GM21390 (cell line): ENCODE data around the gene DLG1.
"Not testable (repeated sequence)": the region's sequence is repeated elsewhere in the genome, so short reads cannot be mapped to it uniquely, and the experiment has no call there.

Experiments
- ATAC-seq: cut with Tn5 transposase; IDR thresholded peaks from one replicate; pipeline ENCODE4 v1.9.1; 2021; ENCODE audit not compliant: unreplicated experiment

The DLG1 gene

DNA sequence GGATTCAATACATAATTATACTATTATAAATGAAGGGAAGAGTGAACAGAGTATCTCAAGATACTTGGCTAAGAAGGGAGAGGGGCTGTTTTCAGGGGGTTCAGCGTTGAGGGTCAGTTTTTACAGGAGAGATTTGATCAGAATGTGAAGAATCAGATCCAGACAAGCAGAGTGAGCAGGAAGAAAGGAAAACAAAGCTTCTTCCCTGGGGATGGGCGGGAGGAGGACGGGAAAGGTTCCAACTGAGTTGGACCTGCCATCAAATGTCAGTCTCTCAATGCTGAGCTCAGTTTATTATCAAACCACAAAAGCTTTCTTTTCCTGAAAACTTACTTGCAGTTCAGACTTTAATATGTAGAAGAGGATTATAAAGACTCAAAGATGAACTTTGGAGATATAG is 262.8 kb downstream of the DLG1 start:
- ATAC-seq, result no peak

GRCh38 chr3:197034778-197035177 is 263.6 kb downstream of the DLG1 start:
- not testable (repeated sequence) for ATAC-seq

DNA sequence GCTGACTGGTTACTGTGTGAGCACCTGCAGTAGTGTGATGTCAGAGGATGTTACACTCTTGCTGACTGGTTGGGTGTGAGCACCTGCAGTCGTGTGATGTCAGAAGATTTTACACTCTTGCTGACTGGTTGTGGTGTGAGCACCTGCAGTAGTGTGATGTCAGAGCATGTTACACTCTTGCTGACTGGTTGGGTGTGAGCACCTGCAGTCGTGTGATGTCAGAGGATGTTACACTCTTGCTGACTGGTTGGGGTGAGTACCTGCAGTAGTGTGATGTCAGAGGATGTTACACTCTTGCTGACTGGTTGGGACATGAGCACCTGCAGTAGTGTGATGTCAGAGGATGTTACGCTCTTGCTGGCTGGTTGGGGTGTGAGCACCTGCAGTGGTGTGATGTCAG is 264.6 kb downstream of the DLG1 start:
- not testable (repeated sequence) for ATAC-seq

DNA sequence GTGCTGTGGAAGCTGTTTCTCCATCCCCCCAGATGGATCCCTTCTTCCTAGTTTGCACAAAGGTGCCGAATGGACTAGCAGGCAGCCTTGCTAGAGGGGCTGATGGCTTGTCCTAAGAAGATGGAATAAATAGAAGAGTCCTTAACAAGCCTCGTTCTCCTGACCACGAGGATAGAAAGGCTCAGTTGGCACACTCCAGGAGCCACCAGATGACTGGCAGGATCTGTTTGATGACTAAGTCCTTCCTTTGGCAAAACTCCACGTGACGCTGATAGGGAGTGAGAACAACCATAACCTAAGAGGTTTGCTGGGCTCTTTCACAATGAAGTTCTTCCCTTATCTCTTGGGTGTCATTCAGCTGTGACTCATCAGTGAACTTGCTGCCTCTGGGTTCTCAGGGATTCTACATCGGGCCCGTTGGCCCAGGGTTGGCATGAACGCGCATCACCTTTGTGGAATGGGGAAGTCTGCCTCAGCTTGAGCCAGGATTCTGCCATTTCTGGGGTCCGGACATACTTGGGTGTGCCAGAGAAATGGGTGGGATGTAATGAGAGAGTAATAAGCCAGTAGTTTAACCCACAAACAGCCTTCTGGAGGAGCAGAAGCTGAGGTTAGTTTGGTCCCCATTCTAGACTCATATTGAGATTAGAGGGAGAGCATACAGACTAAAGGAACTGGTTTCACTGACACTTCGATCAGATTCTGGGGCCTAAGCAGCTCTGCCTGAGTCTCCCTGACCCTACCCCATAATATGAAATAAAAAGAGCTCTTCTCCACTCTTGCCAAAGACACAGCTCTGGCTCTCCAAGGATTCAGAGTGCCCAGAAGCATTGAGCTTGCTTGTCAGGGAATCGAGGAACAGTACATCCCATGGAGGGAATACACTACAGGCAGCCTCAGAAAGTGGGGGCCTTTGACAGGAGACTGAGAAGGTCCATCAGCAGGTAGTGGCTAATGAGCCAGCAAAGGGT is 266.8 kb downstream of the DLG1 start:
- no peak for ATAC-seq

GRCh38 chr3:197030379-197031314 is 267.8 kb downstream of the DLG1 start:
- ATAC-seq, result no peak

DNA sequence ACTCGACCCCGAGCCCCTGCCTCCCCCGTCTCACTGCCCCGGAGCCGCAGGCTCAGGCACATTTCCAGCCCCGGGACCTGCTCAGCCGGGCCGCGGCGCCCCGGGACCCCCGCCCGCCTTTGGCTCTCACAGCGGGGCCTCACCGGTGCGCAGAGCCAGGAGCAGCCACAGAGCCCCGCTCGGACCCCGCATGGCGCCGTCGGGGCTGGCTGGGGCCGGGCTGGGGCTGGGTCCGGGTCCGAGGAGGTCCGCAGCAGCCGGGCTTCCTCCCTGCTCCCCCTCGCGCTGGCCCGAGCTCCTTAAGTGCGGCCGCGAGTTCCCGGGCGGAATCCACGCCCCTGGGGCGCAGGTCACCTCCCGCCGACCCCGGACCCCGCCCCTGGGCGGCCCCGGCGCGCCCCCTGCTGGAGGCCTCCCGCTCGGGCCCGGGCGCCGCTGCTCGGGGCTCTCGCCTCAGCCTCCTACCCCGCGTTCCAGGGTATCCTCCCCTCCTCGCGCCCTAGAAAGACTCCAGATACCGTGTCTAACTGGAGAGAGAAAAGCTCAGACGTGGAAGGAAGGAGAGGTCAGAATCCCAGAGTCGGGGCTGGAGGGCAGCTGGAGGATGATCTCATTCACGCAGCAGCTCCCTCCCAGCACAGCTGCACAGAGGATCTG is 268.8 kb downstream of the DLG1 start, which contains the start of gene MELTF:
Gene MELTF (minus strand): TSS at position 307 of the 657 bp plus-strand sequence. CDS start 115 bp downstream, at position 192.
- peak; percentile 77 for ATAC-seq

DNA sequence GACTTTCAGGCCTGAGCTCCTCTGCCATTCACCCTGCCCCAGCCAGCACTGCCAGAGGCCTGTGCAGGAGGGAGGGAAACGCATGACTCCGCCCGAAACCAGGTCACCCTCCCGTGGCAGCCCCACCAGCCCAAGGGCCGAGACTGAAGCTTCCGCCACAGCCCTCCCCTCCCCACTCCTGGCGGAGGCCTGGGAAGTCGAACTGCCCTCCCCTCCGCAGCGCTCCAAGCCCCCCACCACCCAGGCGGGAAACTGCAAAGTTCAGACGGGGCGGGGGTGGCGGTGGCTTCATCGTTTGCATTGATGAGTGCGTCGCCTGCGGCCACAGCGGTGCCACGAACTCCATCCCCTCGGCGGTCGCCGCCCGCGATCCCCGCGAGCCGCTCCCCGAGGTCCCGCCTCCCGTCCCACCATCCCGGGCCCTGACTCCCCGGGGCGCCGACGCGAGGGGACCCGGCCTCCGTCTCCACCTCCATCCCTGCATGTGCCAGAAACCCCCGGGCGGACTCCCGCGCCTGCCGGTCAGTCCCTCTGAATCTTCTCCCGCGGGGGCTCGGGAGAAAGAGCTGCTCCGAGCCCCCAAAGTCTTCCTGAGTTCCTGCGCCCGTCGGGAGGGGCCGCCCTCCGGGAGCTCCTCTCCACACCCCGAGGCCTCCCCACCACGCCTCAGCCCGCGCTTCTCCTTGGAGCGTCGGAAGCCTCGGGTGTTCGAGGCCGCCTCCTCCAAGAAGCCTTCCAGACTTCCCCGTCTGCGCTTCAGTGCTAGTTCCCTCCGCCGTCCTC is 269.5 kb downstream of the DLG1 start:
- ATAC-seq, result peak; percentile 32

- ATAC-seq, result no peak
Measured at GRCh38 chr3:197027896-197028727, 270.3 kb downstream of the DLG1 start.

GRCh38 chr3:197027151-197027895 is 271.1 kb downstream of the DLG1 start:
- no peak for ATAC-seq

GRCh38 chr3:197026481-197026866 is 271.9 kb downstream of the DLG1 start:
- no peak for ATAC-seq

- ATAC-seq, result no peak
Measured at GRCh38 chr3:197025736-197026480, 272.5 kb downstream of the DLG1 start.

- ATAC-seq, result no peak
Measured at GRCh38 chr3:197024881-197025735, 273.3 kb downstream of the DLG1 start.

- ATAC-seq, result no peak
Measured at GRCh38 chr3:197023998-197024651, 274.3 kb downstream of the DLG1 start.

GRCh38 chr3:197023241-197023997 is 275.0 kb downstream of the DLG1 start:
- ATAC-seq, result no peak

DNA sequence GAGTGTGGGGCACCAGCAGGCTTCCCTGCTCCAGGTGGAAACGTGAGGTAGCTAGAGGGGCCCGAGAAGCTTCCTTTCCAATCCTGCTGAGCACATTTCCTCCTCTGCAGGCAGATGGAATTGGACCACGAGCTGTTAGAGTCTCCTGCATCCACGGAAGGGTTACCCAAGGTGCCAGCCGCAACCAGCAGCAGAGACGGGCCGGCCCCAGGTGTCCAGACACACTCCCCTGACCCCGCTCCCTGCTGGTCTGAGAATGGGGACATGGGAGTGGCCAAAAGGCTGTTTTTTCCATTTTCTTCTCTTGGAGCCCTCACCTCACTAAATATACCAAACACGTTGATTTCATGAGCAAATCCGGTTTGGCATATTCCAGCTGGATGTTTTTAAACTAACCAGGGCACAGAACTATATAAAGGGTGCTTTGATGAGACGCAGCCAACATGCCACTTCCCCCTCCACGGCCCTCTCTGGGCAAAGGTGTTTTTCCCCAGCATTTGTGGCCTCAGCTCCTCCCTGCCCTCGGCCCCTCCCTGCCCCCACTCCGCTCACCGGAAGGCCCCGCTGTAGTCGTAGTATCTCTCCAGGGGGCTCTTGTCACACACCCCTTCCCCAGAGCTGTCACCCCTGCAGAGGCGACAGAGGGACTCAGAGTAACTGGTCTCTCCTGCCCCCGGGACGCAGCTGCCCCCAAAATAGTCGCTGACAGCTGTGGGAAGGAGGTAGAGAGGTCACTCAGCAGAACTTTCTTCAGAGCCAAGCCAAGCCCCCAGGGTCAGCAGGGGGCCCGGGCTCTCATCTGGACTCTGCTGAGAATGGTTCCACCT is 275.8 kb downstream of the DLG1 start:
- no peak for ATAC-seq
